OCI-LY1 (cell line): ENCODE data around the gene HES5.

Experiments used
- CTCF ChIP-seq: fragments of 200-600 bp; sonication (generic), shearing (Covaris generic); IDR thresholded peaks from 2 replicates; pipeline ENCODE4 v1.5.1; 2017; ENCODE audit warnings: mild to moderate bottlenecking, antibody characterized with exemption, low read length, moderate library complexity, mixed read lengths
- EZH2 ChIP-seq: fragments of 200-600 bp; sonication (generic), shearing (Covaris generic); IDR thresholded peaks from 2 replicates; pipeline ENCODE4 v1.8.0; 2017; ENCODE audit warnings: borderline replicate concordance, mixed run types, mild to moderate bottlenecking, antibody characterized with exemption, low read length, moderate library complexity, mixed read lengths

- TF ChIP-seq CTCF = no peak
- no peak for TF ChIP-seq EZH2
Measured at GRCh38 chr1:2575801-2576663, 46.0 kb upstream of the HES5 start.
